PC-3 (cell line): ENCODE data around the gene SYNJ2. TPM values are rescaled to one million over a fixed set of nuclear protein-coding genes. Genes with fewer than 3 reads are reported as not detected.

Experiments used
- ATAC-seq: fragments of 200-7000 bp; cut with Tn5 transposase; 2 replicates; pipeline ENCODE4 v1.9.1; 2020; ENCODE audit warnings: mild to moderate bottlenecking, moderate library complexity
- BruUV-seq: library from RNA; stranded (reverse); fragments of 400-500 nt; replicated peaks from 2 replicates; lab custom pipeline; 2021; lab: Mats Ljungman, UMichigan
- CTCF ChIA-PET: fragments of 300-600 bp; sonication (Branson Sonifier 250); formaldehyde crosslinking; loops from one replicate; lab custom pipeline; 2022; ENCODE audit warnings: antibody characterized with exemption; lab: Charles Lee
- POLR2A ChIA-PET: fragments of 300-600 bp; sonication (Branson Sonifier 250); formaldehyde crosslinking; loops from one replicate; lab custom pipeline; 2022; ENCODE audit warnings: antibody characterized with exemption; ENCODE audit not compliant: unreplicated experiment; lab: Charles Lee
- DNase-seq: peaks from one replicate; pipeline ENCODE4 v3.0.0-alpha.2; 2015
- H2AFZ ChIP-seq: fragments of 300-600 bp; sonication (generic); 2 replicates; pipeline ENCODE4 v1.6.0; 2016; ENCODE audit warnings: antibody characterized with exemption, low read length
- H3F3A ChIP-seq: fragments of 300-600 bp; sonication (generic); one replicate; pipeline ENCODE4 v1.6.0; 2017; ENCODE audit warnings: antibody characterized with exemption, low read length, control low read depth, mild to moderate bottlenecking; ENCODE audit not compliant: unreplicated experiment
- H3K27ac ChIP-seq: fragments of 300-600 bp; sonication (generic); 2 replicates; pipeline ENCODE4 v1.5.1; 2016; ENCODE audit warnings: mild to moderate bottlenecking, low read length
- H3K27me3 ChIP-seq: fragments of 300-600 bp; sonication (generic); 2 replicates; pipeline ENCODE4 v1.6.1; 2016; ENCODE audit warnings: low read length, mixed read lengths
- H3K36me3 ChIP-seq: fragments of 300-600 bp; sonication (generic); 2 replicates; pipeline ENCODE4 v1.6.1; 2016; ENCODE audit warnings: low read depth, mixed run types, low read length, mixed read lengths
- H3K4me1 ChIP-seq: fragments of 300-600 bp; sonication (generic); 2 replicates; pipeline ENCODE4 v1.5.1; 2016; ENCODE audit warnings: low read length; ENCODE audit not compliant: insufficient read depth
- H3K4me2 ChIP-seq: fragments of 300-600 bp; sonication (generic); 2 replicates; pipeline ENCODE4 v1.6.0; 2016; ENCODE audit warnings: low read length
- H3K4me3 ChIP-seq: fragments of 300-600 bp; sonication (generic); 2 replicates; pipeline ENCODE4 v1.5.1; 2016; ENCODE audit warnings: mild to moderate bottlenecking, low read length, mixed read lengths
- H3K79me2 ChIP-seq: fragments of 300-600 bp; sonication (generic); 2 replicates; pipeline ENCODE4 v1.6.1; 2017; ENCODE audit warnings: low read length, mixed read lengths
- H3K9ac ChIP-seq: fragments of 300-600 bp; sonication (generic); 2 replicates; pipeline ENCODE4 v1.6.0; 2016; ENCODE audit warnings: mild to moderate bottlenecking, low read length
- H3K9me2 ChIP-seq: fragments of 300-600 bp; sonication (generic); replicated peaks from 2 replicates; pipeline ENCODE4 v1.6.1; 2016; ENCODE audit warnings: mixed run types, low read length, mixed read lengths
- H3K9me3 ChIP-seq: fragments of 300-600 bp; sonication (generic); 2 replicates; pipeline ENCODE4 v1.6.1; 2016; ENCODE audit warnings: low read length, mixed read lengths
- H4K20me1 ChIP-seq: fragments of 300-600 bp; sonication (generic); 2 replicates; pipeline ENCODE4 v1.6.1; 2016; ENCODE audit warnings: low read length, mixed read lengths
- EZH2 ChIP-seq: fragments of 300-600 bp; sonication (generic); IDR thresholded peaks from one replicate; pipeline ENCODE4 v1.6.1; 2017; ENCODE audit warnings: antibody characterized with exemption, mild to moderate bottlenecking, low read length; ENCODE audit not compliant: unreplicated experiment
- EZH2phosphoT487 ChIP-seq: fragments of 300-600 bp; sonication (generic); IDR thresholded peaks from 2 replicates; pipeline ENCODE4 v1.6.1; 2018; ENCODE audit warnings: mild to moderate bottlenecking, antibody characterized with exemption, low read length, borderline replicate concordance
- intact Hi-C: fragments of 100-400 bp; cut with micrococcal nuclease; formaldehyde crosslinking; loops from 2 replicates; pipeline ENCODE4 v1.9.0; 2023
- total RNA-seq: library from RNA; depleted of rRNA; stranded (reverse); fragments of >200 nt; gene quantifications from 2 replicates; pipeline ENCODE4 v1.2.3, GENCODE V29; 2014
- TF ChIP-seq, protein P1 (sequence below): fragments of 300-600 bp; sonication (generic); conservative IDR thresholded peaks from 2 replicates; pipeline ENCODE4 v1.5.1; 2017; ENCODE audit warnings: antibody characterized with exemption, low read depth, mild to moderate bottlenecking, low read length

Gene SYNJ2
- total RNA-seq, 1 experiment from 2014 or later, result 21.5 TPM

DNA sequence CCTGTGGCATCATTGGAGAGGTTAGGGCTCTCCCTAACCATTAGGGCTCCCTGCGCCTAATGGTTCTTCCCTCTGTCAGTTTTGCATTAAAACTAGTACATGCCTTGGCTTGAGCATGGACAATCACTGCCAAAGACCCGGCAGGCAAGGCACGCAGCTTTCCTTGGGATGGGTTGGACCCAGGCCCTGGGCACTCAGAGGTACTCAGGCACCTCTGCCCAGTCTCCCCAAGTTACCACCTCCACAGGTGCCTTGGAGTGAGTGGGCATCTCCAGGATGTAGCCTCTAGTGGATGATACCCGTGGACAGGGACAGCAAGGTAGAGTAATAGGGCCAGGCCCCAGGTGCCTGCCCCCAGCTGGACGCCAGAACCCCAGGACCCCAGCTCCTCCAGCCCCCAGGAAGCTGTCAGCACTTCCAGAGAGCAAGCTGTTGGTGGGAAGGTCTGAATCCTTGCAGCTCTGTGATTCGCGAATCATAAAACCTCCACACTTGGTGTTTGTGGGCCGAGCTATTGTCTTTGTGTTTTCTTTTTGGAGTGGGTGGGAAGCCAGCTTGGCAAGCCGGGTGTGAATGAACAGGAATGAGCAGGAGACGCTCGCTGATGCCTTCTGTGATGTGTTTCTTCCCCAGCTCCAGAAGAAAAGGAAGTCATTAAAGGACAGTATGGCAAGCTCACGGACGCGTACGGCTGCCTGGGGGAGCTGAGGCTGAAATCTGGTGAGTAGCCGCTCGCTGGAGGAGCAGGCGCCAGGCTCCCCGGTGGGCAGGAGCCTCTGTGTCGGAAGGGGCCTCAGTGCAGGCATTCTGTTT lies 35.1 kb downstream of the SYNJ2 start:
- Histone ChIP-seq H3K79me2 (peaks cover 47% of the 10 kb centered on the region), H3K27ac (no peak overlapping the region), H3K4me1 (peaks cover 13% of the 10 kb centered on the region), H3K9ac (no peak overlapping the region), H3K9me2 (no peaks in the 10 kb centered on the region), H2AFZ (no peak overlapping the region), H3F3A (no peaks in the 10 kb centered on the region), H3K36me3 (no peaks in the 10 kb centered on the region; the same call in none of the 2 replicates), H3K4me3 (no peak overlapping the region), H4K20me1 (no peaks in the 10 kb centered on the region), H3K27me3 (no peaks in the 10 kb centered on the region), H3K9me3 (no peaks in the 10 kb centered on the region), H3K4me2 (no peak overlapping the region)
- DNase-seq (no peak), ATAC-seq (no peak)
- no TSS peak for BruUV-seq
- POLR2A ChIA-PET, result no interaction called here
- intact Hi-C loops, result no loop called here
- CTCF ChIA-PET, result no interaction called here
- TF ChIP-seq, protein P1, sequence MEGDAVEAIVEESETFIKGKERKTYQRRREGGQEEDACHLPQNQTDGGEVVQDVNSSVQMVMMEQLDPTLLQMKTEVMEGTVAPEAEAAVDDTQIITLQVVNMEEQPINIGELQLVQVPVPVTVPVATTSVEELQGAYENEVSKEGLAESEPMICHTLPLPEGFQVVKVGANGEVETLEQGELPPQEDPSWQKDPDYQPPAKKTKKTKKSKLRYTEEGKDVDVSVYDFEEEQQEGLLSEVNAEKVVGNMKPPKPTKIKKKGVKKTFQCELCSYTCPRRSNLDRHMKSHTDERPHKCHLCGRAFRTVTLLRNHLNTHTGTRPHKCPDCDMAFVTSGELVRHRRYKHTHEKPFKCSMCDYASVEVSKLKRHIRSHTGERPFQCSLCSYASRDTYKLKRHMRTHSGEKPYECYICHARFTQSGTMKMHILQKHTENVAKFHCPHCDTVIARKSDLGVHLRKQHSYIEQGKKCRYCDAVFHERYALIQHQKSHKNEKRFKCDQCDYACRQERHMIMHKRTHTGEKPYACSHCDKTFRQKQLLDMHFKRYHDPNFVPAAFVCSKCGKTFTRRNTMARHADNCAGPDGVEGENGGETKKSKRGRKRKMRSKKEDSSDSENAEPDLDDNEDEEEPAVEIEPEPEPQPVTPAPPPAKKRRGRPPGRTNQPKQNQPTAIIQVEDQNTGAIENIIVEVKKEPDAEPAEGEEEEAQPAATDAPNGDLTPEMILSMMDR, result no peak
- no peak for TF ChIP-seq EZH2phosphoT487
- no peak for TF ChIP-seq EZH2

DNA sequence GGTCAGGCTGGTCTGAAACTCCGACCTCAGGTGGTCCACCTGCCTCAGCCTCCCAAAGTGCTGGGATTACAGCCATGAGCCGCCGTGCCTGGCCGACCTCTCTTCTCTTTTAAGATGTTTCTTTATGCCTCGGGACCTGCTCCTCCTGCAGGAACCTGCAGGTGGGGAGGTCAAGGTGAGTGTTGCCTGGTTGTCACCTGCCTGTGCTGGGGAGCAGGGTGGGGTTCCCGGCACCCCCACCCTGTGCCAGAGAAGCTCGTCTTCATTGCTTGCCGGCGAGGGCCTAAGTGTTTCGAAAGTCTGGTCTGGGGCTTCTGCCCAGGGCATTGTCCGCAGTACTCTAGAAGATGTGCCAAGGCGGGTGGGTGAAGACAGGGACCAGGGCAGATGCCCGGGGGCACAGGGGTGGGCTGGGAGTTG lies 36.0 kb downstream of the SYNJ2 start:
- no peaks in the 10 kb centered on the region for H3F3A ChIP-seq
- H3K4me3 ChIP-seq, result no peak overlapping the region
- H2AFZ ChIP-seq, result no peak overlapping the region
- H3K27ac ChIP-seq, result no peak overlapping the region
- H3K27me3 ChIP-seq, result no peaks in the 10 kb centered on the region
- H3K9me2 ChIP-seq, result no peaks in the 10 kb centered on the region
- H3K4me2 ChIP-seq, result no peak overlapping the region
- peaks cover 39% of the 10 kb centered on the region for H3K79me2 ChIP-seq
- peaks cover 4% of the 10 kb centered on the region; the same call in 1 of the 2 replicates for H3K4me1 ChIP-seq
- no peaks in the 10 kb centered on the region; the same call in none of the 2 replicates for H3K36me3 ChIP-seq
- ChIA-PET POLR2A (no interaction called here), CTCF (no interaction called here)
- BruUV-seq, result TSS peak; percentile 8
- DNase-seq (no peak), ATAC-seq (no peak)
- no peaks in the 10 kb centered on the region for H4K20me1 ChIP-seq
- intact Hi-C loops, result no loop called here
- H3K9me3 ChIP-seq, result no peaks in the 10 kb centered on the region
- no peak overlapping the region for H3K9ac ChIP-seq
- TF ChIP-seq EZH2phosphoT487 (no peak), EZH2 (no peak)
- TF ChIP-seq, protein P1, result no peak
